Left lobe of liver (tissue), 2 donors: Measurements from ENCODE around the gene CST1. TPM values are rescaled to one million over a fixed set of nuclear protein-coding genes. Genes with fewer than 3 reads are reported as not detected.
A peak's percentile ranks its signal among the peaks of the same experiment; 100 is the strongest.
"Not testable (repeated sequence)": the region's sequence is repeated elsewhere in the genome, so short reads cannot be mapped to it uniquely, and the experiment has no call there.

ENCODE experiments used
- ATAC-seq: fragments of 200-7000 bp; cut with Tn5 transposase; one replicate; pipeline ENCODE4 v1.9.1; 2020; ENCODE audit warnings: mild to moderate bottlenecking, moderate library complexity
- DNase-seq: peaks from one replicate; pipeline ENCODE4 v3.0.0-alpha.2; 2020; ENCODE audit warnings: low spot score
- total RNA-seq: library from RNA; stranded (reverse); gene quantifications from one replicate; pipeline ENCODE4 v1.2.1, GENCODE V29; 2021
- donor health status: DM: no; HTN: no; CAD: no; lungs with moderate emphysema.
- donor health status: DM: no; HTN: yes; CAD: no.

The CST1 gene
- total RNA-seq: not detected

DNA sequence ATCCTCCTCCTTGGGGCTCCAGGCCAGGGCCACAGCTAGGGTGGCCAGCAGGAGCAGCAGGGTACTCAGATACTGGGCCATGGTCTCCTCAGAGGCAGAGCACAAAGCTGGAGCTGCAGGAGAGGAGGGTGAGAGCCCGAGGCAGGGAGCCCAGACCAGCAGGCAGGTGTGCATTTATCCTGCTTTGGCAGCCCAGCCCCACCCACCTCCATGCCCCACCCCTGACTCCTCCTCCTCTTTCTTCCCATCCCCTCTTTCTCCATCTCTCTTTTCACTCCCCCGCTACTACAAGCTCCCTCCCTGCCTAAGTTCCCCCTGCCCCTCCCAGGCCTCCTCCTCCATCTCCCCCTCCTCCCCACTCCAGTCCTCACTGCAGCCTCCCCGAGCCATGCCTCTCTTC, at the start of gene CST1:
TSS of gene CST1 (minus strand) at position 150 of the 400 bp plus-strand sequence. CDS start at position 81, 69 bp downstream.
- not testable (repeated sequence) for ATAC-seq, DNase-seq

DNA sequence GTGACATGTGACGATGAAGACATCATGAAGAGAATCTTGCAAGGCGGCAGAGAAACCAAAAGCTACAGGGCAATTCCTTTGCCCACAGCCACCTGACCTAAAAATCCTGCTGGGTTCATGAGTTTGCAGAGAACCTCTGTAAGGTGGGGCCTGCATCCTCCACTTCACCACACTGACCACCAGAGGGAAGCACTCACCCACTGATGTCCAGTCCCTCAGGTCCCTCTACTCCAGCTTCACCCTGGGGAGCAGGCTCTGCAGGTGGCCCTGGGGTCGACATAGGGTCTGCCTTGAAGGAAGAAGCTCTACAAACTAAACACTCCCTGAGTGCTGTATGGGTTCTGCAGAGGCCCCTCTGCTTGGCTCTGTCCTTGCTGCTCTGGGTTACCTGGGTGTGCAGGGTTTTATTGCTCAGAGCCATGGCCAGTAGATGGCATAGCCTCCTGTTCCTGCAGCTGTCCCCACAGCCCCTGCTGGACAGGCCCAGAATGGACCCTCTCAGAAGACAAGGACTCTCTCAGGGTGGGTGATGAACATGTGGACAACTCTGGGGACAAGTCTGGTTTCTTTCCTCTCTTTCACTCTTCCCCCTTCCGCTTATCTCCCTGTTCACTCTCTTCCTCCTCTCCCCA, 48.6 kb upstream of the CST1 start:
- DNase-seq (peak; percentile 51), ATAC-seq (peak; percentile 98)

GRCh38 chr20:23795526-23795925, 44.8 kb upstream of the CST1 start:
- no peak for ATAC-seq

GRCh38 chr20:23794841-23795240, 44.1 kb upstream of the CST1 start:
- ATAC-seq (no peak), DNase-seq (no peak)

More at GRCh38 chr20:23795526-23795925, 44.8 kb upstream of the CST1 start:
- no peak for DNase-seq

GRCh38 chr20:23794065-23794464, 43.3 kb upstream of the CST1 start:
- ATAC-seq: no peak
- no peak for DNase-seq

DNA sequence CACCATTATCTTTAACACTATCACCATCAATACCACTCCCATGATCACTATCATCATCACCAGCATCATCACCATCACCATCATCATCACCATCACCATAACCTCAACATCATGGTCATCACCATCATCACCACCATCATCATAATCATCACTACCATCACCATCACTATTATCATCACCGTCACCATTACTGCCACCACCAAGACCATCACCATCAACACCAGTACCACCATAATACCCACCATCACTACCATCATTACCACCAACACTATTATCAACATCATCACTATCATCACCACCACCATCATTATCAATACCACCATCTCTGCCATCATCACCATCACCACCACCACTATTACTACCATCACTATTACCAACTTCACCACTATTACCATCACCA, 32.7 kb upstream of the CST1 start:
- DNase-seq (no peak), ATAC-seq (no peak)

GRCh38 chr20:23782366-23782983, 31.7 kb upstream of the CST1 start:
- ATAC-seq: peak; percentile 93

GRCh38 chr20:23778676-23779075, 27.9 kb upstream of the CST1 start:
- DNase-seq, ATAC-seq: not testable (repeated sequence)

More at GRCh38 chr20:23782366-23782983, 31.7 kb upstream of the CST1 start:
- DNase-seq: no peak

GRCh38 chr20:23777380-23777779, 26.6 kb upstream of the CST1 start:
- not testable (repeated sequence) for DNase-seq

GRCh38 chr20:23776067-23776771, 25.5 kb upstream of the CST1 start:
- no peak for DNase-seq
- ATAC-seq: no peak

More at GRCh38 chr20:23777380-23777779, 26.6 kb upstream of the CST1 start:
- ATAC-seq: not testable (repeated sequence)

GRCh38 chr20:23774081-23774480, 23.3 kb upstream of the CST1 start:
- ATAC-seq (no peak), DNase-seq (no peak)

DNA sequence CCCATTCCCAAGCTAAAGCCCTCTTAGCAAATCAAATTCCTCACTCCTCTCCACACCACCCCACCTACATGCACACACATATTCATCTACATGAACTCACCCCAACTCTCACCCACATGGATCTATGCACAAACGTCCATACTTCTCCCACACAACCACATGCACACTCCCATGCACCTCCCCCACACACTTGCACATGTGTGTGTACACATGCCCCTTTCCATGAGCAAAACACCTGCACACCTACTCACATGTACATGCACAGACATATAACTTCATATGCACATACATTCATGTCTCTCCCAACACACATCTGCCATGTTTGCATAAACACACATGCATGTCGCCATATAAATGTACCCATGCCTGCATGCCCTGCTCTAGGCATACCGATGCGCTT, 22.8 kb upstream of the CST1 start:
- ATAC-seq: no peak
- DNase-seq: no peak

GRCh38 chr20:23773127-23773526, 22.4 kb upstream of the CST1 start:
- no peak for DNase-seq
- ATAC-seq: no peak

GRCh38 chr20:23772074-23772473, 21.3 kb upstream of the CST1 start:
- no peak for ATAC-seq
- DNase-seq: no peak

DNA sequence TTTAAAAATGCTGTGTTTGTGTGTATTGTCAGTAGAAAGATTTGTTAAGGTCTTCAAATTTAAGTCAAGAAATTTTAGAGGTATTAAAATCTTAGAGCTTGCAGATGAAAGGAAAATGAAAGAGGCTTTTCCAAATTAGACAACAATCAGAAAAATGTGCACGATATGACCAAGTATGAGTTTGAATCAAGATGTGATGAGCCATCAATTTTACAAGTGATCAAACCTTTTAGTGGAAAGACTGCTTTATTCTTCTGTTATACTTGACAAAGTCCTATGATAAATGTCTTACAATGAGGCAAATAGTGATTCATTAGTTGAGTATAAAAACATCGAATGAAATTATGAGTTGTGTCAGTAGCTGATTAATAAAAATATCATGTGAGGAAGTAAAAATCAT, 19.6 kb upstream of the CST1 start:
- DNase-seq (no peak), ATAC-seq (no peak)

GRCh38 chr20:23768520-23768919, 17.8 kb upstream of the CST1 start:
- not testable (repeated sequence) for ATAC-seq, DNase-seq

- ATAC-seq: no peak
- DNase-seq: no peak
Measured at GRCh38 chr20:23766531-23766930, 15.8 kb upstream of the CST1 start.

- ATAC-seq: no peak
- no peak for DNase-seq
Measured at GRCh38 chr20:23765578-23765977, 14.8 kb upstream of the CST1 start.

- not testable (repeated sequence) for ATAC-seq, DNase-seq
Measured at GRCh38 chr20:23764630-23765029, 13.9 kb upstream of the CST1 start.

- ATAC-seq (no peak), DNase-seq (no peak)
Measured at GRCh38 chr20:23763345-23763744, 12.6 kb upstream of the CST1 start.

DNA sequence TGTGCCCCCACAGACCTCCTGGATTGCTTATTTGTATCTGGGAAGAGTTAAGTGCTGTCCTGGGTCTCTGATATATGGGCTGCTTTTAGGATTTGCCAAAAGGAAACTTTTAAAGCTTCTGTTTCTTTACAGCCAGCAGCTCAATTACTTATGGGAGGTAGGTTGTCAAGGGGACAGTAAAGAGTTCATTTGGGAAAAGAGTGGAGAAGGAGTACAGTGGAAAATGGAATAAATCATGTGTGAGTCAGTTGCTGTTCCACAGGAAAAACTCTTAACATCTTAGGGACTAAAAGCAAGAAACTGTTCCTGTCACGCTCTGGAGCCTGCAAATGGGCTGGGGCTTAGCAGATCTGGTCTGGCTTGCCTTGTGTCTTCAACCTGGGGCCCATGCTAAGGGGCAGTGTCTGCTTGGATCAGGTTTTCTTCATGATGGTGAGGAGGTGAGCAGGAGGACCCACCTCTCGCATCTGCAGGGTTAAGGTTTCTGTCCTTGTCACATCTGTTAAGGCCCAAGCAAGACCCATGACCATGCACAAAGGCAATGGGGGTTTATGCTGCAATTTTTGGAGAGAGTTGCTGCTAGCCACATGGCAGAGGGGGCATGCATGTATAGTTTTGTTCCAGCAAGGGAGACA, 8.7 kb upstream of the CST1 start:
- ATAC-seq (no peak), DNase-seq (no peak)
